ENCODE measurements around the gene NUP58. TPM values are rescaled to one million over a fixed set of nuclear protein-coding genes. Genes with fewer than 3 reads are reported as not detected.

Gene NUP58
- total and polyA plus RNA-seq, 9 of the 15 experiments (the other 6 are each of a cell fraction or from before 2014, with no cell fraction given) = 12.5 to 98.0 (median 42.6) TPM

GRCh38 chr13:25310891-25311290 is 9.5 kb downstream of the NUP58 start:
- H3K9ac ChIP-seq (ENCODE audit: insufficient read depth in 1 of 2, low read depth in 2 of 2, low read length in 2 of 2) = no peak overlapping the region
- WGBS (ENCODE audit: insufficient coverage, low coverage, missing lambda C conversion rate) = 100% methylated on average over 1 of the region's 3 CpGs
- FAIRE-seq = no peak
- CTCF ChIA-PET (ENCODE audit: low intra/inter-chr PET ratio) = no interaction called here
- BruUV-seq (replicated peaks) = no TSS peak
- POLR2A ChIA-PET = interaction anchor here (1.6 kb wide), 1 partner anchor 14 kb away, joined by 4 read pairs; no protein-coding TSS in a partner anchor
- no peak for ATAC-seq
- no peaks in the 10 kb centered on the region for H4K20me1 ChIP-seq (replicated peaks; ENCODE audit: control insufficient read depth, insufficient read depth, low read length)
- H3K9me1 ChIP-seq (ENCODE audit: control insufficient read depth, insufficient read depth, low read length) = no peaks in the 10 kb centered on the region
- H3K4me2 ChIP-seq (ENCODE audit: insufficient read depth, low read length) = no peak overlapping the region
- H3K4me1 ChIP-seq (replicated peaks in 1 of 2; ENCODE audit: control insufficient read depth in 2 of 2, insufficient read depth in 2 of 2, low read length in 2 of 2) = no peaks in the 10 kb centered on the region
- no peak for DNase-seq (ENCODE audit: extremely low read depth in 1 of 4, low spot score in 3 of 4)
- in situ Hi-C loops (cut with MboI) (no loop called here), intact Hi-C loops (cut with micrococcal nuclease) (no loop called here)
- no peaks in the 10 kb centered on the region for H3K27me3 ChIP-seq (ENCODE audit: control insufficient read depth in 2 of 2, insufficient read depth in 2 of 2, low read length in 2 of 2)
- peaks cover 30% of the 10 kb centered on the region for H3K79me2 ChIP-seq (ENCODE audit: control insufficient read depth, insufficient read depth, low read length)
- no peak overlapping the region for H3K4me3 ChIP-seq
- no peak overlapping the region for H2AFZ ChIP-seq (ENCODE audit: low read depth, low read length)
- H3K27ac ChIP-seq (ENCODE audit: extremely low read depth, low read depth, low read length) = no peak overlapping the region
- H3K36me3 ChIP-seq (ENCODE audit: control insufficient read depth, insufficient read depth, low read length) = peaks cover 85% of the 10 kb centered on the region
- no peaks in the 10 kb centered on the region for H3K9me3 ChIP-seq (replicated peaks; ENCODE audit: control insufficient read depth, insufficient read depth, low read depth, low read length)
- no peak for TF ChIP-seq NELFE (IDR thresholded peaks at IDR 0.05; ENCODE audit: insufficient read depth, insufficient read length)
- TF ChIP-seq POLR2B (IDR thresholded peaks at IDR 0.05; ENCODE audit: low read depth, partially characterized antibody) = no peak
- TF ChIP-seq CREB5 (CRISPR knock-in tag; IDR thresholded peaks at IDR 0.05) = no peak
- TF ChIP-seq RBM39 (optimal IDR thresholded peaks at IDR 0.05; ENCODE audit: low read depth, low read length) = no peak
- TF ChIP-seq SMAD2 (IDR thresholded peaks at IDR 0.05; ENCODE audit: low read depth, low read length) = no peak
- no peak for TF ChIP-seq DMBX1 (CRISPR knock-in tag; IDR thresholded peaks at IDR 0.05; ENCODE audit: borderline replicate concordance)
- TF ChIP-seq, protein P1, sequence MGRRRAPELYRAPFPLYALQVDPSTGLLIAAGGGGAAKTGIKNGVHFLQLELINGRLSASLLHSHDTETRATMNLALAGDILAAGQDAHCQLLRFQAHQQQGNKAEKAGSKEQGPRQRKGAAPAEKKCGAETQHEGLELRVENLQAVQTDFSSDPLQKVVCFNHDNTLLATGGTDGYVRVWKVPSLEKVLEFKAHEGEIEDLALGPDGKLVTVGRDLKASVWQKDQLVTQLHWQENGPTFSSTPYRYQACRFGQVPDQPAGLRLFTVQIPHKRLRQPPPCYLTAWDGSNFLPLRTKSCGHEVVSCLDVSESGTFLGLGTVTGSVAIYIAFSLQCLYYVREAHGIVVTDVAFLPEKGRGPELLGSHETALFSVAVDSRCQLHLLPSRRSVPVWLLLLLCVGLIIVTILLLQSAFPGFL (CRISPR knock-in tag; IDR thresholded peaks at IDR 0.05) = no peak
- TF ChIP-seq PRDM10 (IDR thresholded peaks at IDR 0.05; ENCODE audit: partially characterized antibody) = no peak
- no peak for TF ChIP-seq ZNF280A (IDR thresholded peaks at IDR 0.05; ENCODE audit: low read depth, partially characterized antibody)
- no peak for TF ChIP-seq TOE1 (IDR thresholded peaks at IDR 0.05; ENCODE audit: borderline replicate concordance)
- TF ChIP-seq TOE1 (CRISPR knock-in tag; IDR thresholded peaks at IDR 0.05; ENCODE audit: borderline replicate concordance, low read depth) = no peak
- no peak for TF ChIP-seq CCAR2 (IDR thresholded peaks at IDR 0.05; ENCODE audit: low read depth, low read length)
- TF ChIP-seq KLF10 (CRISPR knock-in tag; IDR thresholded peaks at IDR 0.05) = no peak
- TF ChIP-seq BRD4 (IDR thresholded peaks at IDR 0.05) = no peak
- no peak for TF ChIP-seq POLR3G (IDR thresholded peaks at IDR 0.05; ENCODE audit: extremely low read depth, insufficient read length, insufficient replicate concordance)
- TF ChIP-seq ZNF146 (CRISPR knock-in tag; IDR thresholded peaks at IDR 0.05; ENCODE audit: unreplicated experiment) = no peak
